OCI-LY3 (cell line): ENCODE measurements around the gene SRP14.

Experiments used
- H2AFZ ChIP-seq: fragments of 200-600, 300-600 bp; shearing (Covaris generic); 2 replicates; pipeline ENCODE4 v1.6.0; 2014; ENCODE audit warnings: antibody characterized with exemption, low read depth, low read length
- H3K27ac ChIP-seq: fragments of 200-600, 300-600 bp; sonication (generic); 2 replicates; pipeline ENCODE4 v1.5.1; 2014; ENCODE audit warnings: mild to moderate bottlenecking, low read length, moderate library complexity, mixed read lengths
- H3K27me3 ChIP-seq: fragments of 200-600, 300-600 bp; sonication (generic); 2 replicates; pipeline ENCODE4 v1.6.1; 2014; ENCODE audit warnings: low read depth, low read length, mixed read lengths
- H3K36me3 ChIP-seq: fragments of 200-600, 300-600 bp; sonication (generic); replicated peaks from 2 replicates; pipeline ENCODE3; 2014; ENCODE audit warnings: low read depth, low read length, mixed read lengths
- H3K4me1 ChIP-seq: fragments of 300-600, 200-600 bp; sonication (generic); 2 replicates; pipeline ENCODE4 v1.6.1; 2014; ENCODE audit warnings: low read length, mixed read lengths
- H3K4me2 ChIP-seq: fragments of 200-600, 300-600 bp; sonication (generic); 2 replicates; pipeline ENCODE4 v1.6.1; 2014; ENCODE audit warnings: low read length, mixed read lengths
- H3K4me3 ChIP-seq: fragments of 300-600, 200-600 bp; sonication (generic); 2 replicates; pipeline ENCODE4 v1.5.1; 2014; ENCODE audit warnings: antibody characterized with exemption, mild to moderate bottlenecking, low read length, moderate library complexity
- H3K79me2 ChIP-seq: fragments of 300-600, 200-600 bp; shearing (Covaris generic); 2 replicates; pipeline ENCODE4 v1.6.1; 2014; ENCODE audit warnings: mild to moderate bottlenecking, low read length, mixed read lengths
- H3K9ac ChIP-seq: fragments of 300-600, 200-600 bp; shearing (Covaris generic); 2 replicates; pipeline ENCODE4 v1.6.0; 2014; ENCODE audit warnings: mild to moderate bottlenecking, low read length, moderate library complexity
- H3K9me3 ChIP-seq: fragments of 200-600, 300-600 bp; shearing (Covaris generic); 2 replicates; pipeline ENCODE4 v1.6.1; 2014; ENCODE audit warnings: low read length, mixed read lengths; ENCODE audit not compliant: insufficient read depth
- H4K20me1 ChIP-seq: fragments of 200-600, 300-600 bp; sonication (generic); 2 replicates; pipeline ENCODE4 v1.6.1; 2016; ENCODE audit warnings: low read length, mixed read lengths; ENCODE audit not compliant: insufficient read depth
- CTCF ChIP-seq: fragments of 200-600, 300-600 bp; sonication (generic); IDR thresholded peaks from 2 replicates; pipeline ENCODE4 v1.5.1; 2014; ENCODE audit warnings: antibody characterized with exemption, low read length, low read depth
- EZH2phosphoT487 ChIP-seq: fragments of 200-600 bp; shearing (Covaris generic); IDR thresholded peaks from 2 replicates; pipeline ENCODE4 v1.6.1; 2018; ENCODE audit warnings: antibody characterized with exemption, mixed run types, low read depth

The SRP14 gene

DNA sequence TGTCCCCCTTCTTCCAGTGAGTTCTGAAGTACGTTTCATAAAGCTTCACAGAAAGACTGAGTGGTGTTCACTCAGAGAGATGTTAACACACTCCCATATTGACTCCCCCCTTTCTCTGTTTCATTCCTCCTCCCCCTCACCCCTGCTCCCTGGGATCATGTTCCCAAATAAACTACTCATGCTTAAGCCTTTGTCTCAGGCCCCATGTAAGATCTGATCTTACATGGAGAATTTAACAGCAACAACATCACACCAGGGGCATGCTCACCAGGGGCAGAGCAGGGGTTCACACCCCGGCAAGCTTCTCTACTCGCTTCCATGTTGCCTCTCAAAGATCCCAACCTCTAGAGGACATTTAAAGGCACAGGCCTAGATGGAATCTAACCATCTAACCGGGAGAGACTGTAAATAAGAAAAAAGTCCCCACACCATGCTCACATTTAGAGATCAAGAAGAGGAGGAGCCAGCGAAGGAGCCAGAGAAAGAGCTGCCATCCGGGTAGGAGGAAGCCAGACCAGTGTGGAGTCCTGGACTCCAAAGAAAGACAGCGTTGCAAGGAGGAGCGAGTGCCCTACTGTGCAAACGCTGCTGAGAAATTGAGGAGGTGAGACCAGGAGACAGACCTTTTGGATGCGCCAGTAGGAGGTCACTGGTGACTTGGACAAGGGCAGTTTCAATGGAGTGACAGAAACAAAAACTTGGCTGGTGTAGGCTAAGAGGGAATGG is 21.4 kb upstream of the SRP14 start:
- no peak overlapping the region for H3K4me2 ChIP-seq
- H3K27ac ChIP-seq: no peak overlapping the region
- H4K20me1 ChIP-seq: no peaks in the 10 kb centered on the region
- no peak overlapping the region for H3K4me3 ChIP-seq
- no peaks in the 10 kb centered on the region for H3K36me3 ChIP-seq
- no peak overlapping the region for H2AFZ ChIP-seq
- H3K27me3 ChIP-seq: no peaks in the 10 kb centered on the region
- H3K9ac ChIP-seq: no peak overlapping the region
- TF ChIP-seq EZH2phosphoT487 (no peak), CTCF (no peak)
- no peaks in the 10 kb centered on the region for H3K9me3 ChIP-seq
- H3K79me2 ChIP-seq: no peaks in the 10 kb centered on the region
- peaks cover 71% of the 10 kb centered on the region for H3K4me1 ChIP-seq

- H3K36me3 ChIP-seq: no peaks in the 10 kb centered on the region
- H4K20me1 ChIP-seq: no peaks in the 10 kb centered on the region
- TF ChIP-seq CTCF (no peak), EZH2phosphoT487 (no peak)
- peaks cover 71% of the 10 kb centered on the region for H3K4me1 ChIP-seq
- H3K4me2 ChIP-seq: no peak overlapping the region
- H3K9me3 ChIP-seq: no peaks in the 10 kb centered on the region
- no peak overlapping the region for H3K27ac ChIP-seq
- H3K27me3 ChIP-seq: no peaks in the 10 kb centered on the region
- no peak overlapping the region for H3K4me3 ChIP-seq
- no peak overlapping the region for H3K9ac ChIP-seq
- no peak overlapping the region for H2AFZ ChIP-seq
- no peaks in the 10 kb centered on the region for H3K79me2 ChIP-seq
Measured at GRCh38 chr15:40059821-40060220, 20.8 kb upstream of the SRP14 start.

- no peak overlapping the region for H3K4me2 ChIP-seq
Measured at GRCh38 chr15:40058476-40059140, 19.6 kb upstream of the SRP14 start.

More at GRCh38 chr15:40058476-40059140, 19.6 kb upstream of the SRP14 start:
- Histone ChIP-seq H3K36me3 (no peaks in the 10 kb centered on the region), H3K4me1 (peaks cover 71% of the 10 kb centered on the region), H3K79me2 (no peaks in the 10 kb centered on the region), H3K9ac (no peak overlapping the region), H4K20me1 (no peaks in the 10 kb centered on the region), H3K27ac (no peak overlapping the region), H2AFZ (no peak overlapping the region), H3K9me3 (no peaks in the 10 kb centered on the region), H3K27me3 (no peaks in the 10 kb centered on the region), H3K4me3 (no peak overlapping the region)
- no peak for TF ChIP-seq EZH2phosphoT487
- TF ChIP-seq CTCF: no peak
